ENCODE results near the gene FBXW8.

Gene FBXW8

GRCh38 chr12:117025481-117026151 is 114.9 kb downstream of the FBXW8 start:
- peak; percentile 34 for DNase-seq

GRCh38 chr12:117026343-117026742 is 115.6 kb downstream of the FBXW8 start:
- no peak for DNase-seq

GRCh38 chr12:117026921-117027250 is 116.1 kb downstream of the FBXW8 start:
- DNase-seq: no peak

GRCh38 chr12:117027251-117028086 is 116.7 kb downstream of the FBXW8 start:
- no peak for DNase-seq

- no peak for DNase-seq
Measured at GRCh38 chr12:117028254-117028653, 117.5 kb downstream of the FBXW8 start.

GRCh38 chr12:117030187-117030900 is 119.6 kb downstream of the FBXW8 start:
- no peak for DNase-seq

- DNase-seq: no peak
Measured at GRCh38 chr12:117031843-117032592, 121.3 kb downstream of the FBXW8 start.

- DNase-seq: no peak
Measured at GRCh38 chr12:117032593-117033381, 122.0 kb downstream of the FBXW8 start.

GRCh38 chr12:117033382-117034221 is 122.9 kb downstream of the FBXW8 start:
- DNase-seq: no peak

- no peak for DNase-seq
Measured at GRCh38 chr12:117034249-117034648, 123.5 kb downstream of the FBXW8 start.

GRCh38 chr12:117034701-117035151 is 124.0 kb downstream of the FBXW8 start:
- DNase-seq: no peak

GRCh38 chr12:117035287-117035686 is 124.5 kb downstream of the FBXW8 start:
- no peak for DNase-seq

GRCh38 chr12:117036046-117036445 is 125.3 kb downstream of the FBXW8 start:
- DNase-seq: no peak

- no peak for DNase-seq
Measured at GRCh38 chr12:117036547-117036946, 125.8 kb downstream of the FBXW8 start.

- no peak for DNase-seq
Measured at GRCh38 chr12:117037289-117038022, 126.7 kb downstream of the FBXW8 start.

- DNase-seq: no peak
Measured at GRCh38 chr12:117038023-117038680, 127.4 kb downstream of the FBXW8 start.

- DNase-seq: no peak
Measured at GRCh38 chr12:117038919-117039318, 128.2 kb downstream of the FBXW8 start.

GRCh38 chr12:117039891-117040309 is 129.2 kb downstream of the FBXW8 start:
- DNase-seq: no peak

GRCh38 chr12:117040496-117040895 is 129.7 kb downstream of the FBXW8 start:
- no peak for DNase-seq

GRCh38 chr12:117041798-117042170 is 131.0 kb downstream of the FBXW8 start:
- DNase-seq: no peak
